ENCODE results near the gene TENM4.

GRCh38 chr11:78846269-78846668, 594.6 kb downstream of the TENM4 start:
- TF ChIP-seq CTCF (conservative IDR thresholded peaks at IDR 0.05; ENCODE audit: low read length), result no peak
- TF ChIP-seq EZH2phosphoT487 (IDR thresholded peaks at IDR 0.05; ENCODE audit: borderline replicate concordance, low read depth, low read length), result no peak
